Measurements from ENCODE around the gene LINGO3.

The LINGO3 gene

GRCh38 chr19:2312820-2313501 lies 5.0 kb upstream of the LINGO3 start:
- DNase-seq (ENCODE audit: low spot score in 2 of 2) (no peak), ATAC-seq (ENCODE audit: low read depth) (no peak)
- no peaks in the 10 kb centered on the region for H3K36me3 Mint-ChIP-seq
- no peak overlapping the region for H3K4me3 Mint-ChIP-seq
- H3K27me3 Mint-ChIP-seq: peaks cover 8% of the 10 kb centered on the region
- peaks cover 24% of the 10 kb centered on the region for H3K4me1 Mint-ChIP-seq
- H3K9me3 Mint-ChIP-seq: peaks cover 3% of the 10 kb centered on the region
- H3K27ac Mint-ChIP-seq: no peak overlapping the region

- ATAC-seq (ENCODE audit: low read depth): no peak
- Mint-ChIP-seq H3K36me3 (no peaks in the 10 kb centered on the region), H3K9me3 (peaks cover 3% of the 10 kb centered on the region), H3K27ac (no peak overlapping the region), H3K4me3 (no peak overlapping the region), H3K4me1 (peaks cover 21% of the 10 kb centered on the region), H3K27me3 (peaks cover 11% of the 10 kb centered on the region)
- no peak for DNase-seq (ENCODE audit: low spot score in 2 of 2)
Observed at GRCh38 chr19:2311093-2311492, 3.1 kb upstream of the LINGO3 start.

GRCh38 chr19:2309734-2310362 lies 1.9 kb upstream of the LINGO3 start:
- peaks cover 11% of the 10 kb centered on the region for H3K27me3 Mint-ChIP-seq
- no peaks in the 10 kb centered on the region for H3K36me3 Mint-ChIP-seq
- no peak for DNase-seq (ENCODE audit: low spot score in 2 of 2)
- no peak for ATAC-seq (ENCODE audit: low read depth)
- no peak overlapping the region for H3K4me3 Mint-ChIP-seq
- peaks cover under 1% of the 10 kb centered on the region for H3K9me3 Mint-ChIP-seq
- peaks cover 13% of the 10 kb centered on the region for H3K4me1 Mint-ChIP-seq
- no peak overlapping the region for H3K27ac Mint-ChIP-seq

GRCh38 chr19:2307518-2308012 lies 389 bp downstream of the LINGO3 start:
- Mint-ChIP-seq H3K27ac (no peak overlapping the region), H3K4me3 (no peak overlapping the region), H3K36me3 (peaks cover 1% of the 10 kb centered on the region), H3K4me1 (peaks cover 22% of the 10 kb centered on the region), H3K9me3 (no peaks in the 10 kb centered on the region), H3K27me3 (peaks cover 11% of the 10 kb centered on the region)
- DNase-seq (ENCODE audit: low spot score in 2 of 2) (no peak), ATAC-seq (ENCODE audit: low read depth) (no peak)

DNA sequence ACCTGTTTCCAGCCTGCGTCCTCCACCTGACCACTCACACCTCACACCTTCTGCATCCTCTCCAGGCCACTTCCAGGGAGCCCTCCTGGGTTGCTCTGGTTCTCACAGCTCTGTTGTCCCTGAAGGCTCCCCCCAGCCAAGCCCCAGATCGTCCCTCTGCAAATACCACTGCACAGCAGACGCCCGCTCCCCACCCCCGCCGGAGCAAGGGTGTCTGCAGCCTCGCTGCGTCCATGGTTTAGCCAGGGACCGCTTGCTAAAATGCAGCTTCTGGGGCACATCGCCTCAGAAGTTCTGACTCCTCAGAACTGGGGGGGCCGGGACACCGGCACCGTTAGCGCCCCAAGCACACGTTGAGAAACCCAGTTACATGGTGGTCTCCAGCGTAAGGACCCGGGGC lies 983 bp downstream of the LINGO3 start:
- Mint-ChIP-seq H3K36me3 (peaks cover 1% of the 10 kb centered on the region), H3K9me3 (no peaks in the 10 kb centered on the region), H3K27me3 (peaks cover 11% of the 10 kb centered on the region), H3K27ac (no peak overlapping the region), H3K4me1 (peaks cover 24% of the 10 kb centered on the region), H3K4me3 (peak overlapping the region; percentile 51)
- DNase-seq (ENCODE audit: low spot score in 2 of 2) (no peak), ATAC-seq (ENCODE audit: low read depth) (no peak)

DNA sequence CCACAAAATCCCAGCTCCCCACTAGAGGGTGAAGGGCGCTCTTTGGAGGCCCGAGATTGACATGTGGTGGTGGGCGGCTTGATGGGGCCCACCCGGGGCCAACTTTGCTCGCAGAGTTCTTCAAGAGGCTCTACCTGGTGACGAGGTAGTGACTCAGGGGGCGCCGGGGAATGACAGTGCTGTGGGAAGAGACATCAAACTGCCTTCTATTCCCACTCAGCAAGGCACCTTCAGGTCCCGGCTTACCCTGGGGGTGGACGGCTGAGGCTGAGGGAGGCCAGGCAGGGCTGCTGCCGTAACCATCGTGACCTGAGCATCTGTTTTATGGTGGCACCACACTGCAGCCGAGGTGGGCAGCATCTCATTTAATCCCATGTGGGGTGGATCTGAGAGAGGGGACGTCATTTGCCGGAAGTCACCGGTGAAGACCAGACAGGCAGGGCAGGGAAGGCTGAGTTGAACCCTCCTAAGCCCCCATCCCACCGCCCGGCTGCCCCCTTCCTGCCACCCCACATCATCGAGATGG lies 1.6 kb downstream of the LINGO3 start:
- no peaks in the 10 kb centered on the region for H3K9me3 Mint-ChIP-seq
- H3K4me1 Mint-ChIP-seq: peaks cover 26% of the 10 kb centered on the region
- no peak overlapping the region for H3K4me3 Mint-ChIP-seq
- H3K36me3 Mint-ChIP-seq: peaks cover 1% of the 10 kb centered on the region
- no peak for ATAC-seq (ENCODE audit: low read depth)
- no peak overlapping the region for H3K27ac Mint-ChIP-seq
- peaks cover 11% of the 10 kb centered on the region for H3K27me3 Mint-ChIP-seq
- no peak for DNase-seq (ENCODE audit: low spot score in 2 of 2)

GRCh38 chr19:2305452-2306280 lies 2.3 kb downstream of the LINGO3 start:
- H3K9me3 Mint-ChIP-seq: no peaks in the 10 kb centered on the region
- no peak overlapping the region for H3K4me3 Mint-ChIP-seq
- peaks cover 11% of the 10 kb centered on the region for H3K27me3 Mint-ChIP-seq
- DNase-seq (ENCODE audit: low spot score in 2 of 2) (no peak), ATAC-seq (ENCODE audit: low read depth) (no peak)
- H3K4me1 Mint-ChIP-seq: peaks cover 30% of the 10 kb centered on the region
- no peak overlapping the region for H3K27ac Mint-ChIP-seq
- peaks cover 1% of the 10 kb centered on the region for H3K36me3 Mint-ChIP-seq

DNA sequence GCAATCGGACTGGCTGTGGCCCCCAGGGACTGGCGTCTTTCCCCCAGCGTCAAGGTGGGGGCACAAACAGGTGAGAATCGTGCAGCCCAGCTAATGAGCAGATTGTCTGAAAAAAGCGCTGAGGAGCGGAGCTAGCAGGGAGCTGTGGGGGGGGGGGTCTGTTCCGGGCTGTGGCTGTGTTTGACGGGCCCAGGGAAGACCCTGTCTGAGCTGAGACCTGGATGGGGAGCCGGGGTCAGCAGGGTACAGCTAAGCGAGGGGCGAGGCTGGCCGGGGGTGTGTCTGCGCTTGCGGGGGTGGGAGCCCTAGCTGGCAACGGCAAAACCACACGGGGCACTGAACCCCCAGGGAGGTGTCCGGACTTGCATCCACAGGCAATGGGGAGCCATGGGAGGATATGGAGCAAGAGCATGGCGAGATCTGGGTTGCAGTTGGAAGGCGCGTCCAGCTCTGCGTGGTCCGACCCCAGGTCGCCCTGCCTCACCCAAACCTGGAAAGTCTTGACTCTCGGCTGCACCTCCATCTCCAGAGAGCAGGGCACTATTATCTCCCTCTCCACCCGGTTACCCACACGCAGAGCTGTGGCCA lies 4.6 kb downstream of the LINGO3 start:
- H3K4me3 Mint-ChIP-seq: peak overlapping the region; percentile 87
- H3K9me3 Mint-ChIP-seq: no peaks in the 10 kb centered on the region
- H3K27ac Mint-ChIP-seq: peak overlapping the region; percentile 84
- H3K27me3 Mint-ChIP-seq: peaks cover 3% of the 10 kb centered on the region
- DNase-seq (ENCODE audit: low spot score in 2 of 2) (no peak), ATAC-seq (ENCODE audit: low read depth) (peak; percentile 19)
- H3K4me1 Mint-ChIP-seq: peaks cover 30% of the 10 kb centered on the region
- H3K36me3 Mint-ChIP-seq: peaks cover 1% of the 10 kb centered on the region

- Mint-ChIP-seq H3K4me3 (peak overlapping the region; percentile 87), H3K36me3 (peaks cover 1% of the 10 kb centered on the region), H3K27ac (peak overlapping the region; percentile 84), H3K27me3 (peaks cover 3% of the 10 kb centered on the region), H3K4me1 (peaks cover 28% of the 10 kb centered on the region), H3K9me3 (no peaks in the 10 kb centered on the region)
- DNase-seq (ENCODE audit: low spot score in 2 of 2): peak in 1 of 2 donors; percentile 69
- peak; percentile 67 for ATAC-seq (ENCODE audit: low read depth)
Observed at GRCh38 chr19:2302319-2303210, 5.4 kb downstream of the LINGO3 start.

DNA sequence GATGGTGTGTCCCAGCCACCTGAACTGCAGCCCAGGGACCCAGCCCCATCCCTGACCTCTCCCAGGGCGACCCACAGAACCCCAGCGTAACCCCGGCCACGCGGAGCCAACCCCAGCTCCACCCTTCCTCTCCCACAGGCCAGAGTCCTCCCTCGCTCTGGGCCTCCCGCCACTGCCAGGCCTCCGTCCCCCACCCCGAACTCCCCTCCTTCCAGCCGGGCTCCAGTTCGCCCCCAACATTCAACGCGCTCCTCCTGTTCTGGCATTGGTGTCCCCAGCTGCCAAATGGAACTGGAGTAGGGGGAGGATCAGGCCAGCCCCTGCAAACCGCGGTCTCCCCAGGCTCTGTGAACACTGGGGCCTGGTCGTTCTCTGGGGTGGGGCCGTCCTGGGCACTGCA lies 7.4 kb downstream of the LINGO3 start:
- no peak for ATAC-seq (ENCODE audit: low read depth)
- H3K4me3 Mint-ChIP-seq: no peak overlapping the region
- H3K4me1 Mint-ChIP-seq: peaks cover 23% of the 10 kb centered on the region
- no peak for DNase-seq (ENCODE audit: low spot score in 2 of 2)
- H3K9me3 Mint-ChIP-seq: no peaks in the 10 kb centered on the region
- peaks cover 1% of the 10 kb centered on the region for H3K36me3 Mint-ChIP-seq
- H3K27ac Mint-ChIP-seq: peak overlapping the region; percentile 85
- no peaks in the 10 kb centered on the region for H3K27me3 Mint-ChIP-seq

GRCh38 chr19:2296141-2296540 lies 11.8 kb downstream of the LINGO3 start:
- no peak overlapping the region for H3K27ac Mint-ChIP-seq

DNA sequence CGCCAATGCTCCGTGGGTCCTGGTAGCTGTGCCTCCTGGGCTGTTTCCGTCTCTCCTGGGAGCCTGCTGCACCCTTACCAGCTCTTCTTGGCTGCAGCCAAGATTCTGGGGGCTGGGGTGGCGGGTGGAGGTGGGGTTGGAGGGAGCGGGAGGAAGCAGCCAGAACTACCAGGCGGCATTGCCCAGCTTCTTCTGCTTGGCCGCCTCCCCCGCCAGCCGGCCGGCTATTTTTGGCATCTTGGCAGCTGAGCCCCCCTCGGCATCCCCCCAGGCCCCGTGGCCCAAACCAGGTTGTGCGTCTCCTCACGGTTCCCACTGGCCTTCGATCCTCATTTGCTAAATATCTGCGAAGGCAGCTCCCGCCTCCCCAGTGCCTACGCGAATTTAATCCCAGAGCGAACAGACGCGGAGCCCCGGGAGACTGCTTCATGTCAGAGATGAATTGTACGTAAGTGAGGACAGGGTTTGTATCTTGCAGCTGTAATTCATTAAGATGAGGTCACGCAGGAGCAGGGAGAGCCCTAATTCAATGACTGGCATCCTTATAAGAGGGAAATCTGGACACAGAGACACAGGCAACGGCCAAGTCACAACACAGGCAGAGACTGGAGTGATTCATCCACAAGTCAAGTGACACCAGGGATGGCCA lies 13.1 kb downstream of the LINGO3 start:
- Mint-ChIP-seq H3K27ac (peak overlapping the region; percentile 73), H3K9me3 (no peaks in the 10 kb centered on the region), H3K4me3 (no peak overlapping the region), H3K27me3 (no peaks in the 10 kb centered on the region), H3K36me3 (peaks cover 16% of the 10 kb centered on the region), H3K4me1 (peaks cover 19% of the 10 kb centered on the region)
- ATAC-seq (ENCODE audit: low read depth) (no peak), DNase-seq (ENCODE audit: low spot score in 2 of 2) (no peak)

More at GRCh38 chr19:2296141-2296540, 11.8 kb downstream of the LINGO3 start:
- DNase-seq (ENCODE audit: low spot score in 2 of 2) (no peak), ATAC-seq (ENCODE audit: low read depth) (no peak)
- Mint-ChIP-seq H3K9me3 (no peaks in the 10 kb centered on the region), H3K4me1 (peaks cover 24% of the 10 kb centered on the region), H3K27me3 (no peaks in the 10 kb centered on the region), H3K36me3 (peaks cover 16% of the 10 kb centered on the region), H3K4me3 (no peak overlapping the region)
